ENCODE data around the gene ISLR. TPM values are rescaled to one million over a fixed set of nuclear protein-coding genes. Genes with fewer than 3 reads are reported as not detected.

ISLR gene
- total and polyA plus RNA-seq, 2 experiments from 2014 or later = 27.8 to 36.4 TPM

DNA sequence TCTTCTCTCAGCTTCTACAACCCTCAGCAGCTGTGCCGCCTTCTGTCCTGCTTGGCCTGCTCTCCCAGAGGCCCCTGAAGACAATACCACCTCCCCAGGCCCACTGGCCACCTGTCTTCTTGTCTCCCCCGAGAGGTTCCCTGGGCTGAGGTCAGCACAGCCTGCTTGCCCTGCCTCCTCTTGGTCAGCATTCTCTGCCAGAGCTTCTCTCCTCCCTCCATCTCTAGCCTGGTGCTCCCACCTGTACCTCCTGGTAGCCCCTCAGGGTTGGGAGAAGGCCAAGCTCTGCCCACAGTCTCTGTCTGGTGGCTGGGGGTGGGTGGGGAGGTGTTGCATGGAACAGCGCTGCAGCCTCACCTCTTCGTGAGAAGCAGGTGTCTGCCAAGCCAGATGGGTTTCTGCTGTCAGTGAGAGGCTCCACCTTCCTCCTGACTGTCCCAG lies 5.6 kb upstream of the ISLR start:
- H3K9me3 ChIP-seq (ENCODE audit: low read depth) = no peaks in the 10 kb centered on the region

GRCh38 chr15:74168711-74169126 lies 4.8 kb upstream of the ISLR start:
- Histone ChIP-seq H3K4me2 (no peak overlapping the region), H3K4me3 (no peak overlapping the region), H3K9me2 (replicated peaks; ENCODE audit: insufficient read depth) (no peaks in the 10 kb centered on the region), H3K27ac (no peak overlapping the region), H3K79me2 (no peaks in the 10 kb centered on the region), H3K36me3 (replicated peaks; ENCODE audit: insufficient read depth, low read depth) (no peaks in the 10 kb centered on the region), H3K27me3 (no peaks in the 10 kb centered on the region), H3K9me3 (ENCODE audit: low read depth) (no peaks in the 10 kb centered on the region), H4K20me1 (ENCODE audit: insufficient read depth, poor library complexity, severe bottlenecking) (no peaks in the 10 kb centered on the region), H2AFZ (no peak overlapping the region), H3K4me1 (ENCODE audit: insufficient read depth) (peaks cover 14% of the 10 kb centered on the region)
- no peak for DNase-seq (ENCODE audit: low spot score)
- WGBS (ENCODE audit: low lambda C conversion rate, missing lambda C conversion rate) = 68% methylated on average over 3 of the region's 3 CpGs
- TF ChIP-seq EZH2 (IDR thresholded peaks at IDR 0.05; ENCODE audit: borderline replicate concordance) = no peak
- TF ChIP-seq EZH2phosphoT487 (IDR thresholded peaks at IDR 0.05; ENCODE audit: low read depth, severe bottlenecking, unreplicated experiment) = no peak
- TF ChIP-seq, protein P1, sequence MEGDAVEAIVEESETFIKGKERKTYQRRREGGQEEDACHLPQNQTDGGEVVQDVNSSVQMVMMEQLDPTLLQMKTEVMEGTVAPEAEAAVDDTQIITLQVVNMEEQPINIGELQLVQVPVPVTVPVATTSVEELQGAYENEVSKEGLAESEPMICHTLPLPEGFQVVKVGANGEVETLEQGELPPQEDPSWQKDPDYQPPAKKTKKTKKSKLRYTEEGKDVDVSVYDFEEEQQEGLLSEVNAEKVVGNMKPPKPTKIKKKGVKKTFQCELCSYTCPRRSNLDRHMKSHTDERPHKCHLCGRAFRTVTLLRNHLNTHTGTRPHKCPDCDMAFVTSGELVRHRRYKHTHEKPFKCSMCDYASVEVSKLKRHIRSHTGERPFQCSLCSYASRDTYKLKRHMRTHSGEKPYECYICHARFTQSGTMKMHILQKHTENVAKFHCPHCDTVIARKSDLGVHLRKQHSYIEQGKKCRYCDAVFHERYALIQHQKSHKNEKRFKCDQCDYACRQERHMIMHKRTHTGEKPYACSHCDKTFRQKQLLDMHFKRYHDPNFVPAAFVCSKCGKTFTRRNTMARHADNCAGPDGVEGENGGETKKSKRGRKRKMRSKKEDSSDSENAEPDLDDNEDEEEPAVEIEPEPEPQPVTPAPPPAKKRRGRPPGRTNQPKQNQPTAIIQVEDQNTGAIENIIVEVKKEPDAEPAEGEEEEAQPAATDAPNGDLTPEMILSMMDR (IDR thresholded peaks at IDR 0.05; ENCODE audit: poor library complexity) = no peak

More for the DNA sequence above, 5.6 kb upstream of the ISLR start:
- Histone ChIP-seq H3K9me2 (replicated peaks; ENCODE audit: insufficient read depth) (no peaks in the 10 kb centered on the region), H3K4me3 (no peak overlapping the region), H3K27me3 (no peaks in the 10 kb centered on the region), H3K4me1 (ENCODE audit: insufficient read depth) (peaks cover 6% of the 10 kb centered on the region), H3K27ac (no peak overlapping the region), H4K20me1 (ENCODE audit: insufficient read depth, poor library complexity, severe bottlenecking) (no peaks in the 10 kb centered on the region), H2AFZ (no peak overlapping the region), H3K4me2 (no peak overlapping the region), H3K36me3 (replicated peaks; ENCODE audit: insufficient read depth, low read depth) (no peaks in the 10 kb centered on the region), H3K79me2 (no peaks in the 10 kb centered on the region)
- WGBS (ENCODE audit: low lambda C conversion rate, missing lambda C conversion rate) = 85% methylated on average over 4 of the region's 4 CpGs
- no peak for DNase-seq (ENCODE audit: low spot score)
- TF ChIP-seq EZH2 (IDR thresholded peaks at IDR 0.05; ENCODE audit: borderline replicate concordance) = no peak
- TF ChIP-seq EZH2phosphoT487 (IDR thresholded peaks at IDR 0.05; ENCODE audit: low read depth, severe bottlenecking, unreplicated experiment) = no peak
- TF ChIP-seq, protein P1 (IDR thresholded peaks at IDR 0.05; ENCODE audit: poor library complexity) = no peak

- Histone ChIP-seq H3K27me3 (no peaks in the 10 kb centered on the region), H3K9me3 (ENCODE audit: low read depth) (no peaks in the 10 kb centered on the region), H4K20me1 (ENCODE audit: insufficient read depth, poor library complexity, severe bottlenecking) (no peaks in the 10 kb centered on the region), H3K27ac (no peak overlapping the region), H3K79me2 (no peaks in the 10 kb centered on the region), H2AFZ (no peak overlapping the region), H3K4me3 (no peak overlapping the region), H3K36me3 (replicated peaks; ENCODE audit: insufficient read depth, low read depth) (no peaks in the 10 kb centered on the region), H3K4me2 (no peak overlapping the region), H3K9me2 (replicated peaks; ENCODE audit: insufficient read depth) (no peaks in the 10 kb centered on the region), H3K4me1 (ENCODE audit: insufficient read depth) (peaks cover 30% of the 10 kb centered on the region)
- DNase-seq (ENCODE audit: low spot score) = no peak
- WGBS (ENCODE audit: low lambda C conversion rate, missing lambda C conversion rate) = 80% methylated on average over 15 of the region's 15 CpGs
- TF ChIP-seq EZH2phosphoT487 (IDR thresholded peaks at IDR 0.05; ENCODE audit: low read depth, severe bottlenecking, unreplicated experiment) = no peak
- TF ChIP-seq, protein P1 (IDR thresholded peaks at IDR 0.05; ENCODE audit: poor library complexity) = no peak
- TF ChIP-seq EZH2 (IDR thresholded peaks at IDR 0.05; ENCODE audit: borderline replicate concordance) = no peak
These were observed 3.3 kb upstream of the ISLR start for GRCh38 chr15:74170071-74170844.
